K562 (cell line): ENCODE results near the gene PRKAR2B. TPM values are rescaled to one million over a fixed set of nuclear protein-coding genes. Genes with fewer than 3 reads are reported as not detected.

ENCODE experiments used
- BCOR ChIP-seq: fragments of 450-650 bp; IDR thresholded peaks from 2 replicates; pipeline ENCODE4 v1.6.1; 2016
- FOXJ3 ChIP-seq: sonication (generic); formaldehyde crosslinking; IDR thresholded peaks from 2 replicates; pipeline ENCODE4 v1.4.0; 2020; ENCODE audit warnings: mild to moderate bottlenecking, missing genetic modification reagents
- GTF2A2 ChIP-seq: IDR thresholded peaks from 2 replicates; pipeline ENCODE4 v1.6.1; 2016; ENCODE audit warnings: mild to moderate bottlenecking, missing genetic modification characterization, missing compliant biosample characterization
- HIVEP1 ChIP-seq: fragments of 250-450 bp; sonication (Bioruptor Pico); IDR thresholded peaks from 2 replicates; pipeline ENCODE4 v1.4.0; 2020; ENCODE audit warnings: mild to moderate bottlenecking
- HNRNPH1 ChIP-seq: fragments of 200-400 bp; formaldehyde crosslinking; optimal IDR thresholded peaks from 2 replicates; pipeline ENCODE3; 2017; ENCODE audit warnings: low read depth, mild to moderate bottlenecking, low read length, moderate library complexity
- PHF20 ChIP-seq: fragments of 450-650 bp; IDR thresholded peaks from 2 replicates; pipeline ENCODE4 v1.6.1; 2018; ENCODE audit not compliant: partially characterized antibody
- RNF2 ChIP-seq: sonication (generic); IDR thresholded peaks from 2 replicates; pipeline ENCODE4 v1.6.1; 2016
- TEAD2 ChIP-seq: fragments of 450-650 bp; IDR thresholded peaks from 2 replicates; pipeline ENCODE4 v1.6.1; 2016; ENCODE audit warnings: missing genetic modification characterization, control low read depth, missing compliant biosample characterization
- ZNF165 ChIP-seq: fragments of 250-450 bp; sonication (Bioruptor Pico); IDR thresholded peaks from 2 replicates; pipeline ENCODE4 v1.4.0; 2020; ENCODE audit warnings: borderline replicate concordance
- ZNF23 ChIP-seq: fragments of 250-450 bp; sonication (Bioruptor Pico); IDR thresholded peaks from 2 replicates; pipeline ENCODE4 v1.4.0; 2020; ENCODE audit warnings: mild to moderate bottlenecking
- ZNF354B ChIP-seq: fragments of 250-450 bp; sonication (Bioruptor Pico); IDR thresholded peaks from 2 replicates; pipeline ENCODE4 v1.4.0; 2020
- polyA plus RNA-seq, 8 experiments: library from polyadenylated mRNA; depleted of rRNA in 4 of 8; stranded (reverse) in 5 of 8; unstranded in 3 of 8; fragments of >200 nt; fragmentation: Nextera tagmentation in 2 of 8; fragmentation: Illumina TruSeq in 1 of 8; extraction: Ambion mirVana in 2 of 8; extraction: Trizol in 1 of 8; gene quantifications; 2 replicates each; pipeline versions ENCODE4 v1.2.1 to v1.2.3, GENCODE V29; 2011 to 2014; ENCODE audit warnings: inconsistent platforms in 1 of 8, missing spikeins in 1 of 8
- total RNA-seq, 7 experiments: library from RNA; depleted of rRNA in 6 of 7; stranded (reverse); fragments of >200 nt in 6 of 7; fragmentation: Illumina TruSeq in 2 of 7; extraction: Trizol in 2 of 7; gene quantifications; 2 replicates each; pipeline versions ENCODE4 v1.2.1 to v1.2.3, GENCODE V29; 2011 to 2021; ENCODE audit warnings: low replicate concordance in 1 of 7
- TF ChIP-seq, protein P1 (sequence below): sonication (generic); formaldehyde crosslinking; IDR thresholded peaks from 2 replicates; pipeline ENCODE4 v1.8.0; 2023; ENCODE audit warnings: mild to moderate bottlenecking, missing genetic modification reagents
- TF ChIP-seq, protein P2 (sequence below): sonication (generic); formaldehyde crosslinking; IDR thresholded peaks from 2 replicates; pipeline ENCODE4 v1.8.0; 2022; ENCODE audit warnings: mild to moderate bottlenecking, missing genetic modification reagents, borderline replicate concordance
- TF ChIP-seq, protein P3 (sequence below): fragments of 250-450 bp; sonication (Bioruptor Pico); IDR thresholded peaks from 2 replicates; pipeline ENCODE4 v1.5.0; 2022; ENCODE audit warnings: mild to moderate bottlenecking
- TF ChIP-seq, protein P4 (sequence below): fragments of 250-450 bp; sonication (Bioruptor Pico); IDR thresholded peaks from 2 replicates; pipeline ENCODE4 v1.4.0; 2020; ENCODE audit warnings: mild to moderate bottlenecking, moderate library complexity
- TF ChIP-seq, protein P5 (sequence below): fragments of 450-650 bp; IDR thresholded peaks from 2 replicates; pipeline ENCODE4 v1.6.1; 2016; ENCODE audit warnings: missing biosample characterization, missing genetic modification characterization

Gene PRKAR2B
- total and polyA plus RNA-seq, 9 of the 15 experiments (the other 6 are each of a cell fraction or from before 2014, with no cell fraction given): 59.0 to 173 (median 129) TPM

DNA sequence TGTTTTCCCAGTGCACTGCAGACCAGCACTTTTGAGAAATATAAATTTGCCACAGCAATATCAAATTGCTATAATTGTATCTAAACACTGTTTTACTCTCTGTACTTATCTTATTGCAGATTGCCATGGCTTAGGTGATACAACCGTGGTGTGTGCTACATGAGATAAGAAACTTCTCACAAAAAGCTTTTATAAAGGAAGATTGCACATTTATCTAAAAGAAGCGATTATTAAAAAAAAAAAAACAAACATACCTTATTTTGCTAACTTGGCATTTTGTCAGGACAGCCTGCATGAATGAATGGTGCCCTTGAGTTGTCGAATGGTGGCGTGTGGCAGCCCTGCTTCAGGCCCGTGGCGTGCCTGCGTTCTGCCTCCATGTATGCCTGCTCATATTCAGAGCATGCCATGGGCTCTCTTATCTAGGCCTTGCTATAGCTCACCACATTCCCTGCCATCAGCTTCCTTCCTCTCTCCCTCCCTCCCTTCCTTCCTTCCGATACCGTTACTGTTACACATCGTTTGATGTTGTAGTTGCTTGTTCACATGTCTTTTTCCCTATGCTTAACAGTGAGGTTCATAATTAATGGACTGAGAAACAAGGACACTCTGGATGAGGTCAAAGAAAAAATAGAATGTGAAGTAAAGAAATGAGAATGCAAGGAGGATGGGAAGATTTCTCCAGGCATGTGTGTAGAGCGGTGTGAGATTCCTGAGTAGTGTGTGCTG, 34.9 kb downstream of the PRKAR2B start (continued):
- TF ChIP-seq, protein P1, sequence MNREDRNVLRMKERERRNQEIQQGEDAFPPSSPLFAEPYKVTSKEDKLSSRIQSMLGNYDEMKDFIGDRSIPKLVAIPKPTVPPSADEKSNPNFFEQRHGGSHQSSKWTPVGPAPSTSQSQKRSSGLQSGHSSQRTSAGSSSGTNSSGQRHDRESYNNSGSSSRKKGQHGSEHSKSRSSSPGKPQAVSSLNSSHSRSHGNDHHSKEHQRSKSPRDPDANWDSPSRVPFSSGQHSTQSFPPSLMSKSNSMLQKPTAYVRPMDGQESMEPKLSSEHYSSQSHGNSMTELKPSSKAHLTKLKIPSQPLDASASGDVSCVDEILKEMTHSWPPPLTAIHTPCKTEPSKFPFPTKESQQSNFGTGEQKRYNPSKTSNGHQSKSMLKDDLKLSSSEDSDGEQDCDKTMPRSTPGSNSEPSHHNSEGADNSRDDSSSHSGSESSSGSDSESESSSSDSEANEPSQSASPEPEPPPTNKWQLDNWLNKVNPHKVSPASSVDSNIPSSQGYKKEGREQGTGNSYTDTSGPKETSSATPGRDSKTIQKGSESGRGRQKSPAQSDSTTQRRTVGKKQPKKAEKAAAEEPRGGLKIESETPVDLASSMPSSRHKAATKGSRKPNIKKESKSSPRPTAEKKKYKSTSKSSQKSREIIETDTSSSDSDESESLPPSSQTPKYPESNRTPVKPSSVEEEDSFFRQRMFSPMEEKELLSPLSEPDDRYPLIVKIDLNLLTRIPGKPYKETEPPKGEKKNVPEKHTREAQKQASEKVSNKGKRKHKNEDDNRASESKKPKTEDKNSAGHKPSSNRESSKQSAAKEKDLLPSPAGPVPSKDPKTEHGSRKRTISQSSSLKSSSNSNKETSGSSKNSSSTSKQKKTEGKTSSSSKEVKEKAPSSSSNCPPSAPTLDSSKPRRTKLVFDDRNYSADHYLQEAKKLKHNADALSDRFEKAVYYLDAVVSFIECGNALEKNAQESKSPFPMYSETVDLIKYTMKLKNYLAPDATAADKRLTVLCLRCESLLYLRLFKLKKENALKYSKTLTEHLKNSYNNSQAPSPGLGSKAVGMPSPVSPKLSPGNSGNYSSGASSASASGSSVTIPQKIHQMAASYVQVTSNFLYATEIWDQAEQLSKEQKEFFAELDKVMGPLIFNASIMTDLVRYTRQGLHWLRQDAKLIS (CRISPR knock-in tag): no peak
- 0 out of 2 replicates have a peak, but pooled peaks have one; percentile 46 for TF ChIP-seq ZNF165 (CRISPR knock-in tag)
- TF ChIP-seq HNRNPH1: no peak
- TF ChIP-seq GTF2A2 (tag): no peak
- peak; percentile 81 for TF ChIP-seq BCOR
- TF ChIP-seq ZNF23 (CRISPR knock-in tag): no peak
- TF ChIP-seq TEAD2: peak; percentile 8; the same call in 1 of the 2 replicates
- TF ChIP-seq PHF20: no peak
- TF ChIP-seq, protein P2, sequence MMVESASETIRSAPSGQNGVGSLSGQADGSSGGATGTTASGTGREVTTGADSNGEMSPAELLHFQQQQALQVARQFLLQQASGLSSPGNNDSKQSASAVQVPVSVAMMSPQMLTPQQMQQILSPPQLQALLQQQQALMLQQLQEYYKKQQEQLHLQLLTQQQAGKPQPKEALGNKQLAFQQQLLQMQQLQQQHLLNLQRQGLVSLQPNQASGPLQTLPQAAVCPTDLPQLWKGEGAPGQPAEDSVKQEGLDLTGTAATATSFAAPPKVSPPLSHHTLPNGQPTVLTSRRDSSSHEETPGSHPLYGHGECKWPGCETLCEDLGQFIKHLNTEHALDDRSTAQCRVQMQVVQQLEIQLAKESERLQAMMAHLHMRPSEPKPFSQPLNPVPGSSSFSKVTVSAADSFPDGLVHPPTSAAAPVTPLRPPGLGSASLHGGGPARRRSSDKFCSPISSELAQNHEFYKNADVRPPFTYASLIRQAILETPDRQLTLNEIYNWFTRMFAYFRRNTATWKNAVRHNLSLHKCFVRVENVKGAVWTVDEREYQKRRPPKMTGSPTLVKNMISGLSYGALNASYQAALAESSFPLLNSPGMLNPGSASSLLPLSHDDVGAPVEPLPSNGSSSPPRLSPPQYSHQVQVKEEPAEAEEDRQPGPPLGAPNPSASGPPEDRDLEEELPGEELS (CRISPR knock-in tag): 0 out of 2 replicates have a peak, but pooled peaks have one; percentile 62
- TF ChIP-seq, protein P3, sequence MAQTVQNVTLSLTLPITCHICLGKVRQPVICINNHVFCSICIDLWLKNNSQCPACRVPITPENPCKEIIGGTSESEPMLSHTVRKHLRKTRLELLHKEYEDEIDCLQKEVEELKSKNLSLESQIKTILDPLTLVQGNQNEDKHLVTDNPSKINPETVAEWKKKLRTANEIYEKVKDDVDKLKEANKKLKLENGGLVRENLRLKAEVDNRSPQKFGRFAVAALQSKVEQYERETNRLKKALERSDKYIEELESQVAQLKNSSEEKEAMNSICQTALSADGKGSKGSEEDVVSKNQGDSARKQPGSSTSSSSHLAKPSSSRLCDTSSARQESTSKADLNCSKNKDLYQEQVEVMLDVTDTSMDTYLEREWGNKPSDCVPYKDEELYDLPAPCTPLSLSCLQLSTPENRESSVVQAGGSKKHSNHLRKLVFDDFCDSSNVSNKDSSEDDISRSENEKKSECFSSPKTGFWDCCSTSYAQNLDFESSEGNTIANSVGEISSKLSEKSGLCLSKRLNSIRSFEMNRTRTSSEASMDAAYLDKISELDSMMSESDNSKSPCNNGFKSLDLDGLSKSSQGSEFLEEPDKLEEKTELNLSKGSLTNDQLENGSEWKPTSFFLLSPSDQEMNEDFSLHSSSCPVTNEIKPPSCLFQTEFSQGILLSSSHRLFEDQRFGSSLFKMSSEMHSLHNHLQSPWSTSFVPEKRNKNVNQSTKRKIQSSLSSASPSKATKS (CRISPR knock-in tag): no peak
- TF ChIP-seq ZNF354B (CRISPR knock-in tag): peak; percentile 60; the same call in 1 of the 2 replicates
- peak; percentile 95 for TF ChIP-seq RNF2
- TF ChIP-seq HIVEP1: no peak
- TF ChIP-seq FOXJ3 (CRISPR knock-in tag): no peak
- TF ChIP-seq, protein P4, sequence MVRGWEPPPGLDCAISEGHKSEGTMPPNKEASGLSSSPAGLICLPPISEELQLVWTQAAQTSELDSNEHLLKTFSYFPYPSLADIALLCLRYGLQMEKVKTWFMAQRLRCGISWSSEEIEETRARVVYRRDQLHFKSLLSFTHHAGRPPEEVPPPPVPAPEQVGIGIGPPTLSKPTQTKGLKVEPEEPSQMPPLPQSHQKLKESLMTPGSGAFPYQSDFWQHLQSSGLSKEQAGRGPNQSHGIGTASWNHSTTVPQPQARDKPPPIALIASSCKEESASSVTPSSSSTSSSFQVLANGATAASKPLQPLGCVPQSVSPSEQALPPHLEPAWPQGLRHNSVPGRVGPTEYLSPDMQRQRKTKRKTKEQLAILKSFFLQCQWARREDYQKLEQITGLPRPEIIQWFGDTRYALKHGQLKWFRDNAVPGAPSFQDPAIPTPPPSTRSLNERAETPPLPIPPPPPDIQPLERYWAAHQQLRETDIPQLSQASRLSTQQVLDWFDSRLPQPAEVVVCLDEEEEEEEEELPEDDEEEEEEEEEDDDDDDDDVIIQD (CRISPR knock-in tag): 0 out of 2 replicates have a peak, but pooled peaks have one; percentile 44
- TF ChIP-seq, protein P5, sequence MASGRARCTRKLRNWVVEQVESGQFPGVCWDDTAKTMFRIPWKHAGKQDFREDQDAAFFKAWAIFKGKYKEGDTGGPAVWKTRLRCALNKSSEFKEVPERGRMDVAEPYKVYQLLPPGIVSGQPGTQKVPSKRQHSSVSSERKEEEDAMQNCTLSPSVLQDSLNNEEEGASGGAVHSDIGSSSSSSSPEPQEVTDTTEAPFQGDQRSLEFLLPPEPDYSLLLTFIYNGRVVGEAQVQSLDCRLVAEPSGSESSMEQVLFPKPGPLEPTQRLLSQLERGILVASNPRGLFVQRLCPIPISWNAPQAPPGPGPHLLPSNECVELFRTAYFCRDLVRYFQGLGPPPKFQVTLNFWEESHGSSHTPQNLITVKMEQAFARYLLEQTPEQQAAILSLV (tag): no peak
